GM21723 (cell line): ENCODE data around the gene GFAP.

Source experiments
- ATAC-seq: cut with Tn5 transposase; IDR thresholded peaks from one replicate; pipeline ENCODE4 v1.9.1; 2021; ENCODE audit warnings: mild to moderate bottlenecking, moderate library complexity; ENCODE audit not compliant: unreplicated experiment

Gene GFAP

DNA sequence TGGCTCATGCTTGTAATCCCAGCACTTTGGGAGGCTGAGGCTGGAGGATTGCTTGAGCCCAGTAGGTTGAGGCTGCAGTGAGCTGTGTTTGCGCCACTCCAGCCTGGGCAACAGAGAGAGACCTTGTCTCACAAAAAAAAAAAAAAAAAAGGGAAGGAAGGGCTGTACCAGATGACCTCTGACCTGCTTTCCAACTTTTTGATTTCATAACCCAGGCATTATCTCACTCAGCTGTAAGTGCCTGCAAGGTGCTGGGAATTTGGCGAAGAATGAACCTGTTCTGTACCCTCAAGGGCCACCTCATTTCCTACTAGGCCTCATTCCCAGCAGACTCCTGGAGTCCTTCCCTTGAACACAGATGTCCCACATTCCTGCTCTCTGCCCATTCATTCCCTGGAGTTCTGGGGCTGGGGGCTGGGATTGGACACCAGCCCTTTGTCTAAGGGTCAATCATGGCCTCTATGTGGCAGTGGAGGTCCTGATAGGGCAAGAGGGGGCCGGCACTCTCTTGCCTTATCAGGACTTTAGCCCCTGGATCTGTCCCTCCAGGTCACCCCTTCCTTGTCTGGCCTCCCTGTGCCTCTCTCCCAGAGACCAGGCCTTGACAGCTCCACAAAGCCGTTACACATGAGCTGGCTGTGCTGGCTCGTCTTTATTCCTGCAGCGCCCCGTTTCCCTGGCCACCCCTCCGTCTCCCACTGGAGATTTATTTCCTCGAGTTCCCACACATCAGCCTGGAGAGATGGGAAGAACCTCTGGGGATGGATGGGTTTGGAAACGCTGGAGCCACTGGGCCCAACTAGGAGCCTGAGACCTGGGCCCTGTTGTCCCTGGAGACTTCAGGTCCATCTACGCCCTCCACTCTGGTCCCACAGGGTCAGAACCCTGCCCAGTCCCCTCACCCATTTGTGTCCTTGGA is 821 bp upstream of the GFAP start:
- ATAC-seq = no peak

DNA sequence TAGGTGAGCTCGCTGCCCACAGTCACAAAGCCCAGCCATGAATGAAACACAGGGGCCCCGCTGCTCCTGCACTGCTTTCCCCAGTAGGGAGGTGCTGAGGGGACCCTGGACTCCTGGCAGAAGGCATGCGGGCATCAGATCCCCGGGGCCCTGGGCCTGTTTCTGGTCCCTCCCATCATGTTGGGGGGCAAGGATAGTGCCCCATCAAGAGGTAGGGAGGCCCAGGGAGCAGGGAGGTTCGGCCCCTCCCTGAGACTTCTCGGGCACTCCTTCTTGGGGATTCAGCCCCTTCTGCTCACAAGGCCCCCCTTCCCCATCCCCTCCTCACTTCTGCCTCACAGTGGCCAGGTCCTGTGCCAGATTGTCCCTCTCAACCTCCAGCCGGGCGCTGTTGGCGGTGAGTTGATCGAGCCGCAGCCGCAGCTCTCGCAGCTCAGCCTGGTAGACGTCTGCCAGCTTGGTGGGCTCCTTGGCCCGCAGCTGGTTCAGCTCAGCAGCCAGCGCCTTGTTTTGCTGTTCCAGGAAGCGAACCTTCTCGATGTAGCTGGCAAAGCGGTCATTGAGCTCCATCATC is 515 bp downstream of the GFAP start:
- no peak for ATAC-seq

DNA sequence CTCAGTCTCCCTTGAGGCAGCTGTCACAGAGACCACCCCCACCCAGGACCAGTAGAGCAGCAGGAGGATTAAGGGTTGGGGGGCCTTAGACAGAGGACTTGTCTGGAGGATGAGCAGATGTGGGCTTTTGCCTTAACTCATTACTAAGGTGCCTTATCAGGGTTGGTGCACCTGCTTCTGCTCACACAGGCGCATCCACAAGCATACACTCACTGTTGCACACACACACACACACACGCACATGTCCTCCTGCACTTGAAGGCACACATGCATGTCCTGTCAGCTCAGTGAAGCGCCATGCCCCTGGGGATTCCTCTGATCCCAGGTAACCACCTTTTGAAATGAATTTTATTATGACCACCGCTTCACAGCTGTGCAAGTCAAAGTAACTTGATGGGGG is 1.2 kb downstream of the GFAP start:
- ATAC-seq = no peak

DNA sequence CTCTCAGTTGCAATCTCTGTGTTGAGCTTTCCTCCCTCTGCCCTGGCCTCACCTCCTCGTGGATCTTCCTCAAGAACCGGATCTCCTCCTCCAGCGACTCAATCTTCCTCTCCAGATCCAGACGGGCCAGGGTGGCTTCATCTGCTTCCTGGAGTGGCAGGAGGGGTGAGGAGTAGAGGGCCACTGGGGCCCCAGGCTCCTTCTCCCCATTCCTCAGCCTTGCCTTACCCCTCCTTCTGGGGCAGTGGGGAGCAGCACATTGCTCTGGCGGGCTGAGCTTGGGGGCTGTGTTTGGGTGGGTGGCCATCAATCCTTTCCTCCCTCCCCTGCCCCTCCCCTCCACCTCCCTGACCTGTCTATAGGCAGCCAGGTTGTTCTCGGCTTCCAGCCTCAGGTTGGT is 1.6 kb downstream of the GFAP start:
- no peak for ATAC-seq

DNA sequence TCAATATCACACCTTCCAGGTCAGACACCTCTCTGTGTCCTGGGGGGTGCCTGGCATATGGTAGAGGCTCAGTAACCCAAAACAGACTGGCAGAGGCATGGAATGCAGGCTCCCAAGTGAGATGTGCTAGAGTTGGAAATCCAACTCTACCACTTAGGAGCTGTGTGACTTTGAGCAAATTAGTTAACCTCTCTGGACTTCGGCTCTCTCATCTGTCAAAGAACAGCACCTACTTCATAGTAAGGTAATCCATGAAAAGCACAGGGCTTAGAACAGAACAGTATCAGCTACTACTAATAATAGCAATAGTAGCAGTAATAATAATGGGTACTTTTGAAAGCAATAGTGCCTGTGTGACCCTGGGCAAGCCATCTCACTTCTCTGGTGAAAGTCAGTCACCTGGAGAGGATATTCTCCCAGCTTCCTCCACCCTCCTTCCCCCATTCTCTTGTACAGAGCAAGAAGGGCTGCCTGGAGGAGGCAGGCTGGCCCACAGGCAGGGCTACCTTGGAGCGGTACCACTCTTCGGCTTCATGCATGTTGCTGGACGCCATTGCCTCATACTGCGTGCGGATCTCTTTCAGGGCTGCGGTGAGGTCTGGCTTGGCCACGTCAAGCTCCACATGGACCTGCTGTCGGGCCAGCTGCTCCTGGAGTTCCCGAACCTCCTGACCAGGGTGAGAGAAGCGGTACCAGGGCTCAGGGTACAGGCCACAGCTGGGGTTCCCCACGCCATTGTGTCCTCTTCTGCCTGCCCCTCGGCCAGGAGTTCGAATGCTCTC is 2.3 kb downstream of the GFAP start:
- ATAC-seq = no peak

DNA sequence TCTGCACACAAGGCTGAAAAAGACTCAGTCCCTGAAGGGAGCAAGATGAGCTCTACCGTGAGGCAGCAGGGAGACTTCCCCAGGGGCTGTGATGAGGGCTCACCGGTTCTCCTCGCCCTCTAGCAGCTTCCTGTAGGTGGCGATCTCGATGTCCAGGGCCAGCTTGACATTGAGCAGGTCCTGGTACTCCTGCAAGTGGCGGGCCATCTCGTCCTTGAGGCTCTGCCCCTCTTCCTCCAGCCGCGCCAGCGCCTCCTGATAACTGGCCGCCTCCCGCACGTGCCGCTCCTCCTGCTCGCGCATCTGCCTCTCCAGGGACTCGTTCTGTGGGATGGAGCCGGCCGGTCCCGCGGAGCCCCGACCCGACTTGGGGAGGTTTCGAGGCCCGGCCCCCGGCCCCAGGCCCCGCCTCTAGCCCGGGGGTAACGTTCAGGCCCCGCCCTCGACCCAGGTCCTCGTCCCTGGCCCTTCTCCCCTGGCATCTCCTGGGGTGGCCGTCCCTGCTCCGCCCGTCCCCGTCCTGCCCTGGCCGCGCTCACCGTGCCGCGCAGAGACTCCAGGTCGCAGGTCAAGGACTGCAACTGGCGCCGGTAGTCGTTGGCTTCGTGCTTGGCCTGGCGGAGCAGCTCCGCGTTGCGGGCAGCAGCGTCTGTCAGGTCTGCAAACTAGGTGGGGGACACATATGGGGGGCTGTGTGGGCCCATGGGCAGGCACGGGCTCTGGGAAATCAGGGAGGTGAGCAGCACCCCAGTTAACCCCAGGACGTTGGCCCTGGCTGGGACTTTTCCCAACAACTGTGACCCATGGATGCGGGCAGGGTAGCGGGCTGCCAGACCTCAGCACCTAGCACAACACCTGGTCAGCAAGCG is 3.9 kb downstream of the GFAP start:
- no peak for ATAC-seq

DNA sequence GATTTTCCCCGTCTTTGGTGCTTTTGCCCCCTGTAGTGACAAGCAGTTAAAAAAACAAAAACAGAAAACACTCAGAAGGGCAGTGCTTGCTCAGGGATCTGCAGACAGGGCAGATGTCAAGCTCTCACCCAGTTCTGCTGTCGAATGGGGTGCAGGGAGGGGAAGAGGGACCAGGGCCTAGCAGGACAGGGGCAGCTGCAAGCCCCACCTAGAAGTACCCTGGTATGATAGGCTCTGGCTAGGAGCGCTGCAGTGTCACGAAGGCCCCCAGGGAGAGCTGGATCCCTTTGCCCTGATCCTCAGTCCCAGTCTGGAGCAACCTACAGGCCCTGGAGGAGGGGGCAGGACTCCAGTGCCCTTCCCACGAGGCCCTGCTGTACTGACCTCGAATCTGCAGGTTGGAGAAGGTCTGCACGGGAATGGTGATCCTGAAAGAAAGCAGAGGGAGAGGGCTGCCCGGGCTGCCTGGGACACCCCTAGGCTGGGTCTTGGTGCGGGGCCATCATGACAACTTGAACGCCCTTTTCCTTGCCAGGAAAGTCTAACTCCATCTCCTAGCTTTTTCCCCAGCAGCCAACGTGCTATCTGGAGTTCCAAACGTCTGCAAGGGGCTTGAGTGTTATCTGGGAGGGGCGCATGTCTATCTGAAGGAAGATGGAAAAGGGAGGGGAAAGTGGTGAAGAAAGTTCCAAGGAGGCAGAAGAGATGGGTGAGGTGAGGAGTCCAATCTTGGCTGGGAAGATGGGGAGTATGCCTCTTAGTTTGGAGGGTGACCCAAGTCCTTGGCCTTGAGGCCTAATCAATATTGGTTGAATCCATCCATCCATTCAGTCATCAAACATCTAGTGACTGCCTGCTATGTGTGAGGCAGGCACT is 4.8 kb downstream of the GFAP start:
- no peak for ATAC-seq

DNA sequence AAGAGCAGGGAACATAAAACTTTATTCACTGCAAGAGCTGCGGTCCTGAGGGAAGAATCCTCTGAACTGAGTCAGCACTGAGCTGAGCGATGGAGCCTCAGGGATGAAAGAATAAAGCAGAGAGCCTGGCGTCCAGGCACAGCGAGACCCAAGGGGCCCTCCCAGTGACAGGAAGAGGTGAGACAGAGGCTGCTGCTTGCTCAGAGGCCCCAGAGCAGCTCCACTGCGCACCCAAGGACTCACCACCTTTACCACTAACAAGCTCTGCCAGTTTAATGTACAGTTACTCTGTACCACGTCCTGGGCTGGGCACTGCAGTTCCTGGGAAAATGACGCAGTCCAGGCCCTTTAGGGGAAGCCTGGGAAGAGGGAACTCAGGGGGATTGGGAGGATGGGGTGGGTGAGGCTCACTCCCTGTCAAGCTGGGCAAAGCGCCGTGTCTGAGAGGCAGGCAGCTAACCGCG is 5.6 kb downstream of the GFAP start:
- no peak for ATAC-seq

DNA sequence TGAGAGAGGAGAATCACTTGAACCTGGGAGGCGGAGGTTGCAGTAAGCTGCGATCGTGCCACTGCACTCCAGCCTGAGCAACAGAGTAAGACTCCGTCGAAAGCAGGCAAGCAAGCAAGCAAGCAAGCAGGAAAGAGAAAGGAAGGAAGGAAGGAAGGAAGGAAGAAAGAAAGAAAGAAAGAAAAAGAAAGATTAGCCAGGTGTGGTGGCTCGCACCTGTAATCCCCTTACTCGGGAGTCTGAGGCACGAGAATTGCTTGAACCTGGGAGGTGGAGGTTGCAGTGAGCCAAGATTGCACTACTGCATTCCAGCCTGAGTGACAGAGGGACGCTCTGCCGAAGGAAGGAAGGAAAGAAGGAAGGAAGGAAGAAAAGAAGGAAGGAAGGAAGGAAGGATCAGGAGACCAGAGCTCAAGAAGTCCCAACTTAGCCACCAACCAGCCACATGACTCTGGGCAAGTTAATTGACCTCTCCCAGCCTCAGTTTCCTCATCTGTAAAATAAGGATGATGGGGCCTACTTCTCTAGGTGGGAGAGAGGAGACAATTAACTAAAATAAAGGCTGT is 6.5 kb downstream of the GFAP start:
- no peak for ATAC-seq

DNA sequence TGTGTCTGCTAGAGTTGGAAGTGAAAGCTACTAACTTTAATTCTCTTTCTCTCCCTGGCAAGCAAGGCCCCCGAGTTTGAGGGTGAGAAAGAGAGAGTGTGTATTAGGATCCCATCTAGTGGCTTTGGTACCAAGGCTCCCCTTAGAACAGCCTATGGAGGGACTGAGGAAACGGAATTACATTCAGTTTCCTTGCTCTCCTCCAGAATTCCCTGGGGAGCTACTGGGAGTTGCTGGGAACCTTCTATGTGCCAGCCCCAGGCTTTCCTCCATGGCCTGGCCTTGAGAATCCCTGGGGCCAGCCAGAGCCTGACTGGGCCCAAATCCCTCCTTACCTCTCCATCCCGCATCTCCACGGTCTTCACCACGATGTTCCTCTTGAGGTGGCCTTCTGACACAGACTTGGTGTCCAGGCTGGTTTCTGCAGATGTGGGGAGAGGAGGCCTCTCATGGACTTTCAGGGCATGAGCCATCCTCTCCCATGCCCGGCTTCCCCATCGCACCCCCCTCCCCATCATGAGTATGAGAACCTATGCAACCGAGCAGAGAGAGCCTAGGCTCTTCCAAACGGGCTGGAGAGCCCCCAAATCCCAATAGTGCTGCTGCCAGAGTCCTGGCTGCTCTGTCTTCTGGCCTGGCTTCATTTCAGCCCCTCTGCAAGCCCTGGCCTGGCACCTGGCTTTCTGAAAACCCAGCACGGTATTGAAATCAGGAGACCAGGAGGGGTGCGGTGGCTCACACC is 7.4 kb downstream of the GFAP start:
- ATAC-seq = no peak

DNA sequence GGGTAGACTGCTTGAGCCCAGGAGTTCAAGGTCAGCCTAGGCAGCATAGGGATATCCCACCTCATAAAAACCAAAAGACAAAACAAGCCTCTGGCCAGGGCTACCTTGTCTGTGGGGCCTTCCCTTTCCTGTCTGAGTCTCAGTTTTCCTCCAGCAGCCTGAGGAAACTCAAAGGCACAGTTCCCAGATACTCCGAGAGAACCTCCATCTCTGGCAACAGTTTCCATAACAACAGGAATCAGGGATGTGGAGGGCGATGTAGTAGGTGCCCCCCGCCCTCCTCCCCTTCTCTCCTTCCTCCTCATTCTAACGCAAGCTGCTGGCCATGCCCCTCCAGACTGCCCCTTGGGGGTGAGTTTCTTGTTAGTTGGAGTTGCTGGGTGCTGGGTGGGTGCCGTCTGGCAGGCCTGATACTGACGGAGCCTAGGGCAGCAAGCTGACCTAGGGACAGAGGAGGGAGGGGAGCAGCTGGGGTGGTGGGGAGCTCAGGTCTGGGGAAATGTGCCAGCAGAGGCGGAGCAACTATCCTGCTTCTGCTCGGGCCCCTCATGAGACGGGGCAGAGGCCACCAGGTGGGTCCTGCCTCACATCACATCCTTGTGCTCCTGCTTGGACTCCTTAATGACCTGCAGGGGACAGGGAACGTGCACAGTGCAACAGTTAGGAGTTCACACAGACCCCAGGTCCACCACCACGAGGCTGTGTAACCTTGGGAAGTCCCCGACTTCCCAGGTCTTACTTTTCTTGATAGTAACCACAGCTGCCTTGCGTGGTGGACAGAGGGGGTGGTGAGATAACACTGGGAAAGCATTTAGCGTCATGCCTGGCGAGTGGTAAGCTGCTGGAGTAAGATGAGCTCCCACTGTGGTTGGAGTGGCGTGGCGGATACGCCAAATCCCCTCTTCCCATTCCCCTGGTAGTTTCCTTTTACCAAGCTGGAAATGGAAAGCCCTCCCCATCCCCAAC is 8.3 kb downstream of the GFAP start:
- ATAC-seq = no peak

DNA sequence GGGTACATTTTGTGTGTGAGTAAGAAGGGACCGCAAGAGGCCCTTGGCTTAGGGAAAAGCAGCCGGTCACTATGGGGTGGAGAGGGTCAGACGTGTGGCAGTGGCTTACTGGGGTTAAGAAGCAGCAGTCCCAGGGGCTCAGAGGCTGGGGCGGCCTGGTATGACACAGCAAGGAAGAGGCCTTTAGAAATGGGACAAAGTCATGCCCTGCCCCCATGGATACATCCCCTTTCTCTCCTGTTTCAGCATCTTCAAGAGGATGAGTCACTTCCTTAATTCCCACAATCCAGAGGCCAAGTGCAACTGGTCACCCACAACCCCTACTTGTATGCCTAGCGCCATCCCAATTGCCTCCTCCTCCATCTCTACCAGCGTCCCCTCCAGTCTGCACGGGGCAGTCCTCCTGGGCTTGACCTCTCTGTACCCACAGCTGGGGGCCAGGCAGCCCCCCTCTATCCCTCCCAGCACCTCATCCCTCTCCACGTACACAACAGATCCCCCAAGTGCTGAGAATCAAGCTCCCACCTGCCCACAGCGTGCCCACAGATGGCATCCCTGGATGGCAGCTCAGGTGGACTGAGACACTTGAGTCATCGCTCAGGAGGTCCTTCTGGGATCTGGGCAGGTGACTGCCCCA is 9.2 kb downstream of the GFAP start:
- no peak for ATAC-seq

DNA sequence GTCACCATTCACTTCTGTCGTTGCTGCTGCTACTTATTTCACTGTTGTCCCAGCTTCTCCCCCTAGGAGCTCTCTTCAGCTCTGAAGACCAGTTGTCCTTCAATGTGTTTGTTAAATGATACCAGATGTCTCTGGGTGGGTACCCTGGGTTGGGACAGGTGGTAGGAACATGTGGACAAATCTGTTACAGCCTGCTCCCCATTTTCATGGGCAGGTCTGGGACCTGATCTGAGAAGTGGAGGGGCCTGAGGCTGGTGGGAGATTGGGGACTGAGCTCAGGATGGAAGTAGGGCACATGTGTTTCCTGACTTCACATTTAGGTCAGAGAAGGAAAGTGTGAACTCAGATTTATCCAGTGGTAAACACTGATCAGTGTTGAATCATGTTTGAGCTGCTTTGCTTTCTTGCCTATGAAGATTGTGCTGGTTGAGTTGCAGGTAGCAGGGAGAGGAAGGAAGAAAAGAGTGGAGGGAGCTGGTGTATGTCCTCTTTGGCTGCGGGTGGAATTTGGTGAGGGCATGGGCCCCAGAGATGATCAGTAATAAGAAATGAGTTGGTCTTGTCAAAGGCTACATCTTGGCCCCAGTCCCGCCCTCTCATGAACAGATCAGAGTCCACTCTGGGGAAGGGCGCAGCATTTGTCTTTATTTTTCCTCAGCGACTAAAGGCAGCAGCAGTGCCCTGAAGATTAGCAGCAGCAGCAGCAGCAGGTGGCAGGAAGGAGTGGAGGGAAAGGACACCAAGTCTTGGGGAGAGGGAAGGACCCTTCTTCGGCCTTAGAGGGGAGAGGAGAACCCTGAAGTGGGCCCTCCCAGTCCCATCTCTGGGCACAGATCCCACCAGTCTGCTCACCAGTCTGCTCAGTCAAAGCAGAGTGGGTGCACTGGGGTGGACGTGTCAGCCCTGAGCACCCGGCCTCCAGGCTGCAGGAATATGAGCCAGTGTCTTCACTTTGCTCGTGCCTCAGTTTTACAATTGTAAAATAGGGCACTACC is 10.0 kb downstream of the GFAP start:
- ATAC-seq = no peak

DNA sequence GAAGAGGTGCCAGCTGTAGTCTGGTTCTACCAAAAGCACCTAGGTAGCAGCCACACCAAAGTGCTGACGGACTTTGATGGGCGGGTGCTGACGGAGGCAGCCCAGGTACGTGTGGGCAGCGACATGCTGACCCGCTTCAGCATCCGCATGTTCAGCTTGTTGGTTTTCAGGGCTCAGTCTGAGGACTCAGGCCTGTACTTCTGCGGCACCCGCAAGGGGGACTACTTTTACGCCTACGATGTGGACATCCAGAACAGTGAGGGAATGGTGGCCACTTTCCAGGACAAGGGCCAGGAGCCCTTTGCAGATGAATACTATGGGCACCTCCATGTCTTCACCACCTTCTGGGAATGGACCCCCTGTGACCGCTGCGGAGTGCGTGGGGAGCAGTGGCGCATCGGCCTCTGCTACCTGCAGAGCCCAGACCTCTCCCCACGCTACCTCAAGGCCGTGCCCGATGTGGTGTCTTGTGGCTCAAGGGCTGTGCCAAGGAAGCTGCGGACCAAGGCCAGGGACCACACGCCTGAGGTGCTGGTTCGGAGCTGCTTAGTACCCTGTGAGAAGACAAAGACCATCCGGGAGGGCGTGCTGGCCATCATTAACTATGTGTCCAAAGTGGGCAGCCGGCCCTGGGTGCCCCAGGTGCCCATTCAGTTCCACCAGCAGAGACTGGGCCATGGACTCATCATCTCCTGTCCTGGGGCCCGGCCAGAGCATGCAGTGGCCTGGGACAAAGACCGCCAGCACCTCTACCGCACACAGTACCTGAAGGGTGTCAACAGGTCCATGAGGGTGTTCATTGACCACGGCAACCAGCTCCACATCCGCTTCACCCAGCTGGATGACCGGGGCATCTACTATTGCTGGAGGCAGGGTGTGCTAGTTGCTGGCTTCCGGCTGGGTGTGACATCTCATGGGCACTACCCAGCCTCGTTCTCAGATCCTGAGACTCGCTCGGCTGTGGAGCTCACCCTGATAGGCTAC is 11.0 kb downstream of the GFAP start:
- ATAC-seq = no peak
